SH-SY5Y (cell line): ENCODE results near the gene LYSMD3.

Source experiments
- GATA2 ChIP-seq: IDR thresholded peaks from 2 replicates; pipeline ENCODE4 v1.6.1; 2011; ENCODE audit warnings: mild to moderate bottlenecking, low read depth, low read length
- GATA3 ChIP-seq: IDR thresholded peaks from 2 replicates; pipeline ENCODE4 v1.6.1; 2011; ENCODE audit warnings: low read depth, mild to moderate bottlenecking, low read length, moderate library complexity

LYSMD3 gene

DNA sequence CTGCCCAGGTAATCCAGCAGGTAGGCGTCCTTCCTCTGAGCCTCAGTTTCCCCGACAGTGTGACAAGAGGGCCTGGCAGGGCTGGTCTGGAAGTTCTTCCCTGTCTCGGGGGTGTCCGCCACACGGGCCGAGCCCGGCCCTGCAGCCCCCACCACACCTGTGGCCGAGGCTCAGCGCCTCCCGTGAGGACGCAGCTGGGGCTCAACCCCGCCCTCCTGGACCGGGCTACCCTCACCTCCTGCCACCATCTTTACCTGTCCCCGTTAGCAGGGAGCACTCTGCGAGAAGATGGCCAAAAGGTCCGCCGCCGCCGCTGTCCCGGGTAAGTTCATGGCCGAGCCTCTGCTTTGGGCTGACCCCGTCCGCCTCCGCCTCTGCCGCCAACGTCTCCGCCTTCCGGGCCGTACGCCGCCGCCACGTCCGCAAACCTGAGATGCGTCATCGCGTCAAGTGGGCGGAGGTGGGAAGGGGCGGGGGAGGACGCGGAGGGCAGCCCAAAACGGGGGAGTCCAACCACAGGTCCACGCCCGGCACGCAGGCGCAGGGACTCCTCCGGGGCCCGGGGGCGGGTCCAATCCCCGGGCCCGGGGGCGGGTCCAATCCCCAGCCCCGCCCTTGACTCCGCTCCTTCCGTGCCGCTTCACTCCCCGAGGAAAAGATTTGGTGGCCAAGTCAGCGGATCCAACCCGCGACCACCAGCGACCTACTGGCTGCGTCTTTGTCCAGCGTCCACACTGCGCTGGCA lies at the start of gene LYSMD3:
Gene LYSMD3 (minus strand): TSS at position 391 of the 745 bp plus-strand sequence. CDS start 4,295 bp downstream, outside the sequence.
- TF ChIP-seq GATA2 (no peak), GATA3 (no peak)

DNA sequence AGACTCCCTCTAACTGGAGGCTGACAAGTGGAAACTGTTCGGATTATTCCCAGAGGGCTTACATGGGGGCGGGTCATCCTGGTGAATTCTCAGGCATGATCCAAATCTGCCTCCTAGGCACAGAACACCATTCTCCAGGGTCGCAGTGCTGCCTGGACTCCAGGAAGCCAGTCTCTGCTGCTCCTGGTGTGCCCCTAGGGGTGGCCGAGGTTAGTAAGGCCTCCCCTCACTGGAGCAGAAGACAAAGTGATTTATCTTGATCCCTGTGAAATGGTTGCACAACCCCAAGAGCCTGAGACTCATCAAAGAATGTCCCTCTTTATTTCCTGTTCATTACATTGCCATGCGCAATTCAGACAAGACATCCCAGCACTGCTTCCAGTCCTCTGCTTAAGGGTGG lies 46.3 kb upstream of the LYSMD3 start:
- TF ChIP-seq GATA3 (no peak), GATA2 (no peak)

DNA sequence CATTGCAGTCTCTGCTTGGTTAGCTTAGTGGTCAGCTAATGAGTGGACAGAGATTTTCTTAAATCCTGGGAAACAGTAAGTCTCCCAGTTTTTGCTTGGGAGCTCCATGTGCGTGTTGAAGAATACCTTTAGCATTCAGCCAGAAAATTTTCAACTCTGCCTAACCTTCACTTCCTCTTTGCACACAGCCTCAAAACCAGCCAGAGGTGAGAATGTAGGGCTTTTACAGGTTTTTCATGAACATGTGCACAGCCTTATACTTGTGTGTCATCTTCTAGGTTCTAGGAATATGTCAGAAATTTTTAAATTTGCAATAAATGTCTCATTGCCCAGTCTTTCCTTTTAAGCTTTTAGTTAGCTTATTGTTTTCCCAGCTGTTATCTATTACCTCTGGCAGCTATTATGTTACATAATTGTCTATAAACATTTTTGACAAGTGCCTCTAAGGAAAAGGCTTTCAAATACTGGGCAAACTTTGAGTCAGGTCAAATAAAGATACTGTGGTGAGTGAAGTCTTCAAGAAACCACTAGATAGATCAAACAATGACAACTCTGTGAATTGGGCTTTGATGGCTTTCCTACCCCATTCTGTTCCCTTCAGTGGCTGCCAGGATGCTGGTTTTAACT lies 41.9 kb upstream of the LYSMD3 start:
- TF ChIP-seq GATA3 (no peak), GATA2 (no peak)

DNA sequence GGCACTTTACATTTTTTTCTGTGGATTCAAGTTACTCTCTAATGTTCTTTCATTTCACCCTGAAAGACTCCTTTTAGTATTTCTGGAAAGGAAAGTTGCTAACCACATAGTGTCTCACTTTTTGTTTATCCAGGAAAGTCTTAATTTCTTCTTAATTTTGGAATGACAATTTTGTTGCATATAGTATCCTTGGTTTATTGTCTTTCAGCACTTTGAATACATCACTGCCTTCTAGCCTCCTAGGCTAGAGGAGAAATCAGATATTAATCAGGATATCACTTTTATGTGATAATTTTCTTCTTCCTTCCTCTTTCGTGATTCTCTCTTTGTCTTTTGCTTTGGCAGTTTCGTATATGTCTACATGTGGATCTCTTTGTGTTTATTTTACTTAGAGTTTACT lies 40.6 kb upstream of the LYSMD3 start:
- no peak for TF ChIP-seq GATA2
- no peak for TF ChIP-seq GATA3

DNA sequence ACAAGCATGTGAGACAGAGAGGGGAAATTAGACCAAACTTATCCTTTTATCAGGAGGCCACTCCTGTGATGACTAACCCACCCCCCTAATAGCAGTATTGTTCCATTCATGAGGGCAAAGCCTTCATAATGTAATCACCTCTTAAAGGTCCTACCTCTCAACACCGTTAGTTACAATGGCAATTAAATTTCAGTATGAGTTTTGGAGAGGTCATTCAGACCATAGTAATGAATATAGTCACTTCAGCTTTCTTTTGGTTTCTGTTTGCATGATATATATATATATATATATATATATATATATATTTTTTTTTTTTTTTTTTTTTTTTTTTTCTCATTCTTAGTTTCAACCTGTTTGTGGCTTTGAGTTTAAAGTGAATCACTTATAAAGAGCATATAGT lies 39.7 kb upstream of the LYSMD3 start:
- TF ChIP-seq GATA3: no peak
- TF ChIP-seq GATA2: no peak

DNA sequence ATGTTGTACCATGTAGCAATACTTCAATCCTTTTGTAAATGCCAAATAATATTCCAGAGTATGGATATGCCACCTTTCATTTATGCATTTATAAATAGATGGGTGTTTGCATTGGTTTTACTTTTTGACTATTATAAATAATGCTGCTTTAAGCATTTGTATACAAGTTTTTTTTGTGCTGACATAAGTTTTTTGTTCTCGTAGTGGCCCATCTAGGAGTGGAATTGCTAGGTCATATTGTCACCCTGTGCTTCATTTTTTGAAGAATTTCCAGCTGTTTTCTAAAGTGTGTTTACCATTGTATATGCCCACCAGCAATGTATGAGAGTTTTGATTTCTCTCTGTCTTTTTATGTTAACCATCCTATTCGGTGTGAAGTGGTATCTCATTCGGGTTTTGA lies 36.1 kb upstream of the LYSMD3 start:
- no peak for TF ChIP-seq GATA2
- TF ChIP-seq GATA3: no peak

DNA sequence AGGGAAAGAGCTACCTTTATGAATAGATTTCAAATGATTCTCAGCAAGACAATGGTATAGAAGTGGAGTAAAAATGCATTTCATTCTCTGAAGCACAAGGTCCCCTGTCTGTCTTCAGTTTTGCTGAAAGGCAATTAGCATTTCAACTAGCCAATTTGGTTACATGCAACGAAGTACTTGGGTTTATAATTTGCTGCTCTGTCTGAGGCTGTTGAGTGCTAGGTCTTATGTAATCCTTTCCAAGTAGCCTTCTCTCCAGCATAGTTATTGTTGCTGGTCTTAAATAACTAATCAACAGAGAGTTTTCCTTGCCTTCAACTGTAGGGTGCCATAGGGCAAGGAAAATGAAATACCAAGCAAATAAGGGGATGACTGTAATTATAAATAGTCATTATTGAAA lies 33.7 kb upstream of the LYSMD3 start:
- TF ChIP-seq GATA2 (no peak), GATA3 (no peak)

- no peak for TF ChIP-seq GATA3
- no peak for TF ChIP-seq GATA2
Observed at GRCh38 chr5:90562341-90562740, 33.0 kb upstream of the LYSMD3 start.

- TF ChIP-seq GATA3 (no peak), GATA2 (no peak)
Observed at GRCh38 chr5:90561766-90562165, 32.4 kb upstream of the LYSMD3 start.

DNA sequence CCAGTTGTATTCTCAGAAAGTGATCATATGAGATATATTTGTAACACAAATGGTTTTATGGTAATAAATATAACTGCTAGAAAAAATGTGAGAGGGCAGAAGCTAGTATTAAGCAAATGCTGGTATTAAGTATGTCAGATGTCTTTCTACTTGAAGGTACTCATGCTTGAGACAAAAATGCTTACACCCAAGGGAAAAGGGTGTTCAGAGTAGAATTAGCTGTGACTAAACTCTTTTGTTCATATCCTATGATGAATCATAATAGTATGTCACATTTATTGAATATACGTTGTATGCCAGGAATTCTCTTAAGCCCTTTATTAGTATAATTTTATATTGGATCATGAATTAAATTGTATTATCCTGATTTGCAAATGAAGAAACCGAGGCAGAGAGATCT lies 31.4 kb upstream of the LYSMD3 start:
- TF ChIP-seq GATA3 (no peak), GATA2 (no peak)

DNA sequence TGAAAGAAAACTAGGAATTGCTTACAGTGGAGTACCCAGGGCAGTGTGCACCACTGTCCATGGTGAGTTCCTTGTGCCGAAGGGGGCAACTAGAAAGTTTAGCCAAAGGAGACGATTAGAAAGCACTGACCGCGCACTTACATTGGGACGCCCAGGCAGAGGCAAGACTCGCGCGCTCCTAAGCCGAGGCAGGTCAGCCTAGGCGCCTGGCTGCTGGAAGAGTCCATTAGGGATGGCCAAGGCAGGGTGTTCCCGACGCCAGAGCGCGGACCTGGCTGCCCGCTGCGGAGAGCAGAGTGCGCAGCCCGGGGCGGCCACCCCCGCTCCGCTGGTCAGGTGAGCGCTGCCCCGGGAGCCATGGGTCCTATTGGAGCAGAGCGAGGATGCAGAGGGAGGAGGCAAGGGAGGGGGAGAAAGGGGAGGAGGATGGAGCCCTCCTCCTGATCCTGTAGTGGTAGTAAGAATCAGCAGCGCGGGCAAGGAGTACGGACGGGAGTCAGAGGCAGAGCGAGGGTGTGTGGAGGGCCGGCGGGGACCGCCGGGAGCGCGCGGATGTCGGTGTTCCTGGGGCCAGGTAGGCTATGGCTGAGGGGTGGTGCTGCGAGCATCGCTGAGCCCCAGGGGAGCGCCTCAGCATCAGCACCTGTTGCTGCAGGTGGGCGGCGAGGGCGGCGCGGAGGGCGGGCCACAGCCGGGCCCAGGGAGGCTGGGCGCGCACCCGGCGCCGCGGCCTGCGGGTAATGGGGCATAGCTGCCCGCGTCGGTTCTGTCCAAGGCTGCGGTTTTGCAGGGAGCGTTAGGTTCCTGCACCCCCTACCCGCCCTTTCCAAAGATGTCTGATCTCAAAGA lies 29.2 kb upstream of the LYSMD3 start, which contains the start of gene ADGRV1:
Gene ADGRV1 (plus strand): TSS at position 454 of the 849 bp plus-strand sequence. CDS start 99 bp downstream, at position 553.
- no peak for TF ChIP-seq GATA2
- TF ChIP-seq GATA3: no peak

DNA sequence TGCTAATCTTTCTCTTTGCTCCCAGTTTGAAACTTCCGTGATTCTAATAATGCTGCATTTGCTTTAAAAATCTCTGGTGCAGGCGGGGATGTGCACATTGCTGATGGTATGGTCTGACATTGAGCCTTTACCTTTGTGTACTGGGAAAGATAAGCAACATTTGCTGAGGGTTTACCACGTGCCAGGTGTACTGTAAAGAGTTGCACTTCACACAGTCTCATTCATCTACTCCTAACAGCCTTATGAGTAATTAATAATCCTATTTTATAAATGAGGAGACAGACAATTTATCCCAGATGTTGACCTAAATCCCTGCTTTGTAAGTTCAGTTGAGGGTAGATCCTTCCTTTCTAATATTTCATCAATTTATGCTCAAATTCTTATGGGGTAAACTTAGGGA lies 28.5 kb upstream of the LYSMD3 start:
- TF ChIP-seq GATA3: no peak
- no peak for TF ChIP-seq GATA2

DNA sequence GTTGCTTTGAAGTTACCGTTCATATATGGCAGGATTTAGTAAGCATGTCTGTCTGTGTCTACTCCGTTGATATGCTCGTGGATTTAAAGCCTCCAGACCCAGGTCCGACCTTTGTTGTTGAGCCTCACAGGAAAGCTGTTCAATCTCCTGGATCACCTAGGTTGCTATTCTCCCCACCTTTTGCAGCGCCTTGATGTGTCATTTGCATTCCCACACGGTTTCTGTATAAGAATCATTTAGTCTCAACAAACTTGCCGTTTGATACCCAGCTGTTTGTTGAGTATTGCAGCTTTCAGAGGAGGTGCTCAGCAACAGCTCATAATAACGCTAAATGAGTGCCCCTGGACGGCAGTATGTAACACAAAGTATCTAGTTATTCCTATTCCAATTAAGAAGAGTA lies 28.0 kb upstream of the LYSMD3 start:
- TF ChIP-seq GATA2 (no peak), GATA3 (no peak)

- no peak for TF ChIP-seq GATA3
Observed at GRCh38 chr5:90555666-90556065, 26.3 kb upstream of the LYSMD3 start.
